NCI-H1436 treated with DMSO at 0.1 percent for 48 hours (cell line): ENCODE results near the gene CD101.

Source experiments
- DNase-seq: peaks from one replicate; lab custom pipeline; 2025; lab: John Stamatoyannopoulos, UW

Gene CD101

GRCh38 chr1:117017062-117017461 lies 15.5 kb downstream of the CD101 start:
- DNase-seq: no peak

GRCh38 chr1:117017648-117018047 lies 16.1 kb downstream of the CD101 start:
- DNase-seq: no peak

- no peak for DNase-seq
These were observed 19.1 kb downstream of the CD101 start for GRCh38 chr1:117020526-117021156.

DNA sequence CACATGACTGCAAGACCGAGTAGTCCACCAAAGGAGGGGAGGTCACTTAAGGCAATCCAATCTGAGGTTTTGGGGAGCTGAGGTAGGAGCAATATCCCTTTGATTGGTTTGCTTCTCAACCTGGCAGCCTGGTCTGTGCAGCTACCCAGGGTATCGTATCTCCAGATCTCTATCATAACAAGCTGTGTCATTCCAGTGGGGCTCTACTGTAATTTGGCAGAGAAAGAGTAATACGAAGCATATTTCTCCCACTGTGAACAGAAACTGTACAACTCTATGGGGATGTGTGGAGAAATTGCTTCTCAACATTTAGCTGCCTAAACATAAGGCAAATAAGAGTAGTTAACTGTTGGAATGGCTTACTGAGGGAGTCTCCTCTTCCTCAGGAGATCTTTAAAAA lies 20.6 kb downstream of the CD101 start:
- DNase-seq: no peak

- no peak for DNase-seq
These were observed 24.0 kb downstream of the CD101 start for GRCh38 chr1:117025568-117025967.

- DNase-seq: no peak
These were observed 24.8 kb downstream of the CD101 start for GRCh38 chr1:117026361-117026760.

DNA sequence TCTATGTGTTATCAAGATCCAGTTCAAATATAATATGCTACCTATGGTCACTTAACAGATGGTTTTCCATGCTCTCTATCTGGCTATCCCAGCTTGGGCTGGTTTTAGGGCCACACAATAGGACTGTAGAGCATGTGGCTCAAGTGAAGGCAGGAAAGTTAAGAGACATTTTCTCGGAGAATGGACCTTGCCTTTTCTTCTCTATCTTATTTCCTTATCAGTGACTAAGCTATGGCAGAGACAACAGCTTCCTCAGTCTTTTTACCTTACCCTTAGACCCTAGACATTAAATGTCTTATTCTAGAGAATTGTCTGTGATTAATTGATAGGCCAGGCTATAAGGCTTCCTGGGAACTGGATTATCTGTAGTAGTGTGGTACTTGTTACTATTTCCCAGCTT lies 28.1 kb downstream of the CD101 start:
- DNase-seq: no peak

DNA sequence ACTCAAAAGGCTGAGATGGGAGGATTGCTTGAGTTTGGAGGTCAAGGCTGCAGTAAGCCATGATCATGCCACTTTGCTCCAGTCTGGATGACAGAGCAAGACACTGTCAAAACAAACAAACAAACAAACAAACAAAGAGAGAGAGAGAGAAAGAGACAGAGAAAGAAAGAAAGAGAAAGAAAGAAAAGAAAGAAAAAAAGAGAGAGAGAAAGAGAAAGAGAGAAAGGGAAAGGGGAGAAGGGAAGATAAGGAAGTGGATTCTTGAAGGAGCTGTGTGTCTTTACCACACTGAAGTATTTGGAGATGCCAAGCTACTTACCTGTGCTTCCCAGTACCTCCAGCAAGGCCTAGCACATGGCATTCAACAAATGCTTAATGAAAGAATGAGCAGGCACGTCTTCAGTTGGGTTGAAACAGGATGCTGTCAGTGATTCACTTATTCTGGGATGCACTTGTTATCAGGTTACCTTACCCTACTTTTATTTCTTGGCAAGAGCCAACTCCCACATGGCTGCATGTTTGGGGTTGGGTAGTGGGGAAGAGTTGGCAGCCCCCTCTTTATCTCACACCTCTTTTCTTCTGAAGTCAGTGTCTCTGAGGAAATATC lies 28.8 kb downstream of the CD101 start:
- no peak for DNase-seq

GRCh38 chr1:117032266-117032665 lies 30.7 kb downstream of the CD101 start:
- no peak for DNase-seq

DNA sequence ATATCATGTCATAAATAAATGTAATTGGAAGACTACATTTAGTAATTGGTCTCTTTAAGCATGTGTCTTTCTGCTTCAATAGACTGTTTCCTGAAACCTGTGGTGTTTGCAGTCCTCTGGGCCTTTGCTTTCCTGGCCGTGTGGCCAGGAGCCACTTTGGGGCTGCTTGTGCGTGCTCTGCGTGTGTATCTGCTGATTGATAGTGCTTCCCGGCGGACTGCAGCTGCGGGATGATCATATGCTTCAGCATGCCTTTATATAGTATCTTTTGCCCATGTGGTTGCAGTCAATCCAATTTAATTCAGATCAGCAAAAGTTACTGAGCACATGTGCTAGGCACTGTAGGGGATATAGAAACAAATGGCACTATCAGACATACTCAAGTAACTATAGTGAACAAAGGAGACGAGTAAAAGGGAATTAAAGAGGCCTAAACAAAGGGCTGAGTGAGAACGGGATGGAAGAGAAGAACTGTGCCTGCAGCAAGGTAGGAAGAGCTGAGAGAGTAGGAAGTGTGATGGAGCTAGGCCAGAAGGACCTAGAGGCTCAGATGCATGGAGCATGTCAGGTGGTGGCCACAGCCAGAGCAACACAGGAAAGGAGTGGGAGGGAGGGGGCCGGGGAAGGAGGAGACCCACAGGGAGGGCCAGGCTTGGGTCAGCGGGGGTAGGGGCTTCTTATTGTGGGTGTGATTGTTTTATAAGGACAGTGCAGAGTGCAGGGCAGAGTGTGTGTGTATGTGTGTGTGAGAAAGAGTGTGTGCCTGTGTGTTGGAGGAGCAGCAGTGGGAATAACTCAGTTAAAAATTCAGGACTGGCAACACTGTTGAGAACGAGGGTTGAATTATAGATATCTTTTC lies 31.4 kb downstream of the CD101 start:
- no peak for DNase-seq

GRCh38 chr1:117033772-117034171 lies 32.2 kb downstream of the CD101 start:
- no peak for DNase-seq

DNA sequence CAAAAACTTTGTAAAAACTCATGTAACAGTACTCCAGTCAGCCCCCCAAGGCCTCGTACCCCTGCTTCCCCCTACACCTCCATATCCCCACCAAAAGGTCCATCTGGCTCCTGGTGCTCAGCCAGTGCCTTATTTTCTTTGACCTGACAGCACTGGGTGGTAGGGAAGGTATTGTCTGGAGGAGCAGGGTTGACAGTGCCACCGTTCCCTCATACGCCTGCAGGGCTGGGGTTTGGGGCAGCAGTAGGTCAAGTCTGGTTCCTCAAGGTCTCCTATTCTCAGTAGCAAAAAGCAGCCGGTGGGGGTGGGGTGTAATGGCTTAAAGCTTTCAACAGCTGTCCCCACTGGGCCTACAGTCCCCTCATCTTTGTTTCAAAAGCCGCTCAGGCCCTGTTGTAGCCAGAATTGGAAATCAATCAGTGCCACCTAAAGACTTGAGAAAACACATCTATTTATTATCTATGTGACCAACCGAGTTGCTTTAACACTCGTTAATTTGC lies 33.3 kb downstream of the CD101 start:
- DNase-seq: no peak

DNA sequence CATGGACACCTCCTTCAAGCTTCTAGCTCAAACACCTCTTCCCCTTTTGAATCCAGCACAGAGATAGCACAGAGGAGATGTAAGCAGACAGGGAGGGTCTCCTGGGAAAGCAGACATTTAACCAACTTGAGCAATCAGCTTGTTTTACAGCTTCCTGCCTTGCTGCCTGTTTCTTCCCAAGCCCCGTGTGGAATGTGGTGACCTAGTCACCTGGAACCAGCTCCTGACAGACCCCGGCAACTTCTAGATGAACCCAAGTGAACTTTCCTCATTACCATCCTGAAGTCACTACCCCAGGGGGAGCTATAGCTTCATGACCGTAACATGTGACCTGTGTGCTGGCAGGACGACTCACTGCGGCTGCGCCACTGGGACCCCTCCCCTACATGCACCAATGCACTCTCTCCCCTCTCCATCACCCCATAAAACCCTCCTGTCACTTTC lies 34.5 kb downstream of the CD101 start:
- DNase-seq: no peak

- no peak for DNase-seq
These were observed 36.2 kb downstream of the CD101 start for GRCh38 chr1:117037802-117038201.

- no peak for DNase-seq
These were observed 36.7 kb downstream of the CD101 start for GRCh38 chr1:117038236-117038635.

DNA sequence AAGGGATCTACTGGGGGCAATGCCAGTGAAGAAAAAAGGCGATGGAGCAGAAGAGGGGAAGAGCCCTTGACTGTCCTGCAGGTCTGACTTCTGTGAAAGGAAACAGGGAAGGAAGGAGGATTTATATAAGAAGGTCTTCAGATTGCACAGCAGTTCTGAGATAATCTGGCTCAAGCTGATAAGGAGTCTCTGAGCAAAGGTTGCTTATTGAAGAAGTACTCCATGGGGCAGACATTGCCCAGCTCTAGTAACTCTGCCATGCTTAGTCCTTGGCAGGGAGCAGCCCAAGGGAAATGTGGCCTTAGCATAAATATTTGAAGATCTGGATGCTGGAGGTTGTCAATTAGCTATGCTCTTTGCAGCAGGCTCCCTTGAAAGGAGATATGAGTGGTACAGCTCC lies 42.7 kb downstream of the CD101 start:
- DNase-seq: no peak

GRCh38 chr1:117045644-117046043 lies 44.1 kb downstream of the CD101 start:
- no peak for DNase-seq

- DNase-seq: no peak
These were observed 45.2 kb downstream of the CD101 start for GRCh38 chr1:117046781-117047180.

GRCh38 chr1:117047271-117047670 lies 45.7 kb downstream of the CD101 start:
- DNase-seq: no peak

- DNase-seq: no peak
These were observed 48.3 kb downstream of the CD101 start for GRCh38 chr1:117049857-117050256.

DNA sequence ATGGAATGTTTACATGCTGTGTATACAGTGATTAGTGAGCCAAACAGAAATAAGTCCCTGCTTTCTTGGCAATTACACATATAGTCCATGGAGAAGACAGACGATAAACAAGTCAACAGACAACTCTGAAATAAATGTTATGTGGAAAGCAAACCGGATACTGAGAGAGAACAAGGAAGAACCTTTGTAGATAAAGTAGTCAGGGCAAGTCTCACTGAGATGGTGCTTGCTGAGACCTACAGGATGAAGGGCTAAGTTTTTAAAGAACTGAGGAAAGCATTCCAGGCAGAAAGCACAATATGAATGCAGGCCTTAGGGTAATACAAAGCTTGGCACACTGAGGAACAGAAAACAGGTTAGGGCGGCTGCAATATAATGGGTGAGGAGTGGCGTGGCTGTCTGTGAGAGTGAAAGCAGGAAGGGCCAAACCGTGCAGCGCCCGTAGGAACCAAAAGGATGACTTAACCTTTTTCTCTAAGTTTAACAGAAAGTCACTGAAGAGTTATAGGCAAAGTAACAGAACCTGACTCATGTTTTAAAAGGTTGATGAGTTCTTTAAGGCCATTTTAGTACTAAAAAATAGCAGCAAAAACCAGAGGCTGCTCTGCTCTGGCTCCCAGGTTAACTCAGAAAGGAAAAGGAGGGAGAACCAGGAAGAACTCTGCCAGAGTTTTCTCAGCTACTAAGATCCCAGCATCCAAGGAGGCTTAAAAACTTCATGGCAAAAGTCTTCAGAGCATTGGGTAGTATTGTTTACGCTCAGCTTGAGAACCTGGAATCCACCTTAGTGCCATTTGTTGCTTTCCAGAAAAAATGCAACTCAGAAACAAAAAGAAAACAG lies 49.9 kb downstream of the CD101 start:
- DNase-seq: no peak

- no peak for DNase-seq
These were observed 52.5 kb downstream of the CD101 start for GRCh38 chr1:117054068-117054467.
